Measurements from ENCODE around the gene SEPTIN1. TPM values are rescaled to one million over a fixed set of nuclear protein-coding genes. Genes with fewer than 3 reads are reported as not detected.
A peak's percentile ranks its signal among the peaks of the same experiment; 100 is the strongest.

SEPTIN1 gene
- total and polyA plus RNA-seq, 2 of the 13 experiments (the other 11 are each of a cell fraction or from before 2014, with no cell fraction given): 0.18 to 0.67 TPM

DNA sequence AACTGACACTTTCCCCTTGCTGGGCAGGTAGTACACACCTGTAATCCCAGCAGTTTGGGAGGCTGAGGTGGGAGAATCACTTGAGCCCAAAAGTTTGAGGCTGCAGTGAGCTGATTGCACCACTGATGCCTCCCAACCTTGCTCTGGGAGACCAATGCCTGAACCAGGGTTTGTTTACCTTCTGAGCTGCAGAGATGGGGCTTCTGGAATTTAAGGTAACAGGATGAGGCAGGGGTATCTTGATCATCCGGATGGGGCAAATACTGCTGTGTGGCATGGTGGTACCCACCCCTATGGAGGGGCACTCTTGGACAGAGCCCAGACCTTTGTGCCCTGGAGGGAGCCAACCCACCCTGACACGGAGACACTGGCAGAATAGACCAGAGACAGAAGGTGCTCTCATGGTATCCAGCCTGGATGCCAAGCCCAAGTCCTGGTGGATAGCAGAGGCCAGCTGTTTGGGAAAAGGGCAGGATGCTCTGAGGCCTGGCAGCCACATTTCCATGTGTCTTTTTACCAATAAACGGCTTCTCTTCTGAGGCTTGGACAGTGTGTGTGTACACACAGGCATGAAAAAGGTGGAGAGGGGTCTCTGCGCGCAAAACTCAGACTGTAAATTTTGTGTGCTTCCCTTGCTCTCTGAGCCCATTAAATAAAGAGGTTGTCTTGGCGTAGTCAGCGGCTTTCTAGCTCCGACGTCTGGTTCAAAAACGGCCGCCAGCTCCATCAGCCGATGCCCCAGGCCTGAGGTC, 17.2 kb upstream of the SEPTIN1 start:
- no TSS peak for BruUV-seq (replicated peaks)
- 58% methylated on average over 9 of the region's 12 CpGs for WGBS (ENCODE audit: low lambda C conversion rate)
- no peak for TF ChIP-seq ZNF280D (CRISPR knock-in tag; IDR thresholded peaks at IDR 0.05)
- TF ChIP-seq EED (CRISPR knock-in tag; IDR thresholded peaks at IDR 0.05): no peak
- no peak for TF ChIP-seq ZNF850 (CRISPR knock-in tag; conservative IDR thresholded peaks at IDR 0.05)
- TF ChIP-seq ZNF138 (CRISPR knock-in tag; IDR thresholded peaks at IDR 0.05; ENCODE audit: low read depth): peak; percentile 35; the same call in 1 of the 2 replicates
- no peak for TF ChIP-seq RXRA (CRISPR knock-in tag; IDR thresholded peaks at IDR 0.05)
- TF ChIP-seq, protein P1, sequence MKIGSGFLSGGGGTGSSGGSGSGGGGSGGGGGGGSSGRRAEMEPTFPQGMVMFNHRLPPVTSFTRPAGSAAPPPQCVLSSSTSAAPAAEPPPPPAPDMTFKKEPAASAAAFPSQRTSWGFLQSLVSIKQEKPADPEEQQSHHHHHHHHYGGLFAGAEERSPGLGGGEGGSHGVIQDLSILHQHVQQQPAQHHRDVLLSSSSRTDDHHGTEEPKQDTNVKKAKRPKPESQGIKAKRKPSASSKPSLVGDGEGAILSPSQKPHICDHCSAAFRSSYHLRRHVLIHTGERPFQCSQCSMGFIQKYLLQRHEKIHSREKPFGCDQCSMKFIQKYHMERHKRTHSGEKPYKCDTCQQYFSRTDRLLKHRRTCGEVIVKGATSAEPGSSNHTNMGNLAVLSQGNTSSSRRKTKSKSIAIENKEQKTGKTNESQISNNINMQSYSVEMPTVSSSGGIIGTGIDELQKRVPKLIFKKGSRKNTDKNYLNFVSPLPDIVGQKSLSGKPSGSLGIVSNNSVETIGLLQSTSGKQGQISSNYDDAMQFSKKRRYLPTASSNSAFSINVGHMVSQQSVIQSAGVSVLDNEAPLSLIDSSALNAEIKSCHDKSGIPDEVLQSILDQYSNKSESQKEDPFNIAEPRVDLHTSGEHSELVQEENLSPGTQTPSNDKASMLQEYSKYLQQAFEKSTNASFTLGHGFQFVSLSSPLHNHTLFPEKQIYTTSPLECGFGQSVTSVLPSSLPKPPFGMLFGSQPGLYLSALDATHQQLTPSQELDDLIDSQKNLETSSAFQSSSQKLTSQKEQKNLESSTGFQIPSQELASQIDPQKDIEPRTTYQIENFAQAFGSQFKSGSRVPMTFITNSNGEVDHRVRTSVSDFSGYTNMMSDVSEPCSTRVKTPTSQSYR (CRISPR knock-in tag; IDR thresholded peaks at IDR 0.05; ENCODE audit: borderline replicate concordance): no peak
- 0 out of 2 replicates have a peak, but pooled peaks have one; percentile 33 for TF ChIP-seq ATF7-NPFF (CRISPR knock-in tag; IDR thresholded peaks at IDR 0.05; ENCODE audit: low read depth)
- TF ChIP-seq POLR2AphosphoS5 (IDR thresholded peaks at IDR 0.05; ENCODE audit: low read depth, low read length): 0 out of 2 replicates have a peak, but pooled peaks have one; percentile 1
- peak; percentile 71; the same call in 1 of the 2 replicates for TF ChIP-seq ZNF3 (CRISPR knock-in tag; IDR thresholded peaks at IDR 0.05)
- 0 out of 2 replicates have a peak, but pooled peaks have one; percentile 9 for TF ChIP-seq PITX1 (CRISPR knock-in tag; IDR thresholded peaks at IDR 0.05)
- peak; percentile 11; the same call in 1 of the 2 replicates for TF ChIP-seq ZBTB20 (CRISPR knock-in tag; IDR thresholded peaks at IDR 0.05; ENCODE audit: borderline replicate concordance, low read depth)
- 0 out of 2 replicates have a peak, but pooled peaks have one; percentile 50 for TF ChIP-seq ZNF451 (CRISPR knock-in tag; IDR thresholded peaks at IDR 0.05)
- TF ChIP-seq ZNF770 (CRISPR knock-in tag; IDR thresholded peaks at IDR 0.05): peak; percentile 78; the same call in 1 of the 2 replicates

More for the DNA sequence above, 17.2 kb upstream of the SEPTIN1 start:
- H3K4me2 ChIP-seq (ENCODE audit: low read depth, low read length): peak overlapping the region; percentile 84
- H3K9me3 ChIP-seq (ENCODE audit: low read length): no peaks in the 10 kb centered on the region
- H3K79me2 ChIP-seq (ENCODE audit: insufficient read depth, low read length): peaks cover 17% of the 10 kb centered on the region
- no peak for FAIRE-seq
- peaks cover 51% of the 10 kb centered on the region for H3K4me1 ChIP-seq (ENCODE audit: insufficient read depth, low read length)
- no peaks in the 10 kb centered on the region; the same call in 1 of the 2 replicates for H4K20me1 ChIP-seq (ENCODE audit: insufficient read depth, low read length)
- DNase-seq (ENCODE audit: low spot score): no peak
- peak overlapping the region; percentile 44 to 80 (median 74); a peak in 5 of 6 replicates for H3K4me3 ChIP-seq (replicated peaks in 1 of 3; ENCODE audit: insufficient read depth in 1 of 3, low read depth in 2 of 3, low read length in 3 of 3)
- H3K27ac ChIP-seq (ENCODE audit: extremely low read length, insufficient read depth, low read length): peak overlapping the region; percentile 87
- no peak overlapping the region for H2AFZ ChIP-seq (ENCODE audit: low read length)
- CTCF ChIA-PET (ENCODE audit: low intra/inter-chr PET ratio, low total read pairs): no interaction called here
- in situ Hi-C loops (cut with HindIII; ENCODE audit: extremely low pct_ligation_motif_present, low pct_unique_long_range_greater_than_20kb) (no loop called here), intact Hi-C loops (cut with micrococcal nuclease; ENCODE audit: unreplicated experiment) (loop anchor here (1.0 kb wide), 1 partner anchor 10 kb away; no protein-coding TSS in a partner anchor)
- H3K9ac ChIP-seq (ENCODE audit: insufficient read depth, low read depth, low read length): peak overlapping the region; percentile 82
- H3K36me3 ChIP-seq (replicated peaks in 1 of 2; ENCODE audit: control insufficient read depth in 1 of 2, insufficient read depth in 2 of 2, low read length in 2 of 2): peaks cover 3 to 17% of the 10 kb centered on the region in 2 experiments; a peak in 4 of 5 replicates
- no peaks in the 10 kb centered on the region for H3K27me3 ChIP-seq (ENCODE audit: control insufficient read depth in 1 of 2, insufficient read depth in 2 of 2, low read length in 2 of 2)
- POLR2A ChIA-PET: interaction anchor here (1.4 to 2.9 kb wide), 2 partner anchors 8 to 10 kb away, joined by 3 to 16 read pairs; partner anchors contain the start of gene ZNF771
- no peak for ATAC-seq
